H1 (cell line): ENCODE results near the gene BPIFA2. TPM values are rescaled to one million over a fixed set of nuclear protein-coding genes. Genes with fewer than 3 reads are reported as not detected.

Experiments
- CTCF ChIA-PET: fragments of 300-600 bp; sonication (Branson Sonifier 250); formaldehyde crosslinking; loops from one replicate; lab custom pipeline; 2021; ENCODE audit not compliant: partially characterized antibody; lab: Charles Lee
- POLR2A ChIA-PET: fragments of 300-600 bp; sonication (Branson Sonifier 250); formaldehyde crosslinking; loops from one replicate; lab custom pipeline; 2021; ENCODE audit warnings: inconsistent platforms; ENCODE audit not compliant: partially characterized antibody; lab: Charles Lee
- DNase-seq, 2 experiments: peaks; one replicate each; pipeline versions ENCODE4 v3.0.0 to v3.0.0-alpha.2; 2010 to 2022; ENCODE audit warnings: low spot score in 2 of 2, low read depth in 1 of 2, mixed read lengths in 1 of 2
- FAIRE-seq: peaks from 2 replicates; lab custom pipeline; 2011; peaks lifted over from hg19 to GRCh38; lab: Jason Lieb, UNC
- H2AFZ ChIP-seq: 2 replicates; pipeline ENCODE4 v1.8.1; 2012; ENCODE audit warnings: low read length, inconsistent platforms
- H2AK5ac ChIP-seq: 2 replicates; pipeline ENCODE4 v1.6.1; 2013; ENCODE audit warnings: low read depth, low read length
- H2BK120ac ChIP-seq: replicated peaks from 2 replicates; pipeline ENCODE3; 2013; ENCODE audit warnings: low read depth, low read length, inconsistent platforms
- H2BK12ac ChIP-seq: 2 replicates; pipeline ENCODE4 v1.6.1; 2013; ENCODE audit warnings: low read depth, low read length
- H2BK15ac ChIP-seq: 2 replicates; pipeline ENCODE4 v1.6.1; 2013; ENCODE audit warnings: low read length
- H2BK20ac ChIP-seq: 2 replicates; pipeline ENCODE4 v1.6.1; 2013; ENCODE audit warnings: low read length
- H2BK5ac ChIP-seq: 2 replicates; pipeline ENCODE4 v1.6.1; 2013; ENCODE audit warnings: low read depth, low read length
- H3K14ac ChIP-seq: 2 replicates; pipeline ENCODE4 v1.6.1; 2013; ENCODE audit warnings: inconsistent platforms; ENCODE audit not compliant: insufficient read length
- H3K18ac ChIP-seq: 2 replicates; pipeline ENCODE4 v1.6.1; 2013; ENCODE audit warnings: low read length; ENCODE audit errors: extremely low read depth
- H3K23ac ChIP-seq: 2 replicates; pipeline ENCODE4 v1.6.1; 2013; ENCODE audit warnings: inconsistent platforms; ENCODE audit not compliant: insufficient read length
- H3K23me2 ChIP-seq: 2 replicates; pipeline ENCODE4 v1.6.1; 2013; ENCODE audit warnings: low read depth, low read length
- H3K27ac ChIP-seq: 2 replicates; pipeline ENCODE4 v1.6.1; 2011; ENCODE audit warnings: low read depth, low read length, inconsistent platforms
- H3K27me3 ChIP-seq, 4 experiments: replicated peaks in 1 of 4; 1 replicate in 1 of 4; 2 replicates in 3 of 4; pipeline versions ENCODE4 v1.6.1 to v1.8.1; 2011 to 2013; ENCODE audit warnings: low read length in 3 of 4, mild to moderate bottlenecking in 3 of 4, inconsistent platforms in 2 of 4, mixed read lengths in 2 of 4, moderate library complexity in 1 of 4; ENCODE audit not compliant: control insufficient read depth in 3 of 4, insufficient read depth in 3 of 4; ENCODE audit errors: extremely low read depth in 1 of 4
- H3K36me3 ChIP-seq, 4 experiments: 2 replicates each; pipeline versions ENCODE4 v1.6.1 to v1.8.1; 2011 to 2013; ENCODE audit warnings: mild to moderate bottlenecking in 4 of 4, low read length in 3 of 4, moderate library complexity in 2 of 4, control low read depth in 1 of 4, inconsistent platforms in 1 of 4; ENCODE audit not compliant: insufficient read depth in 4 of 4, control insufficient read depth in 2 of 4
- H3K4ac ChIP-seq: replicated peaks from 2 replicates; pipeline ENCODE3; 2013; ENCODE audit warnings: low read length, low read depth, mixed read lengths, inconsistent platforms; ENCODE audit not compliant: insufficient read length
- H3K4me1 ChIP-seq, 4 experiments: replicated peaks in 1 of 4; 1 replicate in 1 of 4; 2 replicates in 3 of 4; pipeline versions ENCODE4 v1.6.1 to v1.8.1; 2011 to 2013; ENCODE audit warnings: low read length in 3 of 4, inconsistent platforms in 2 of 4, mixed read lengths in 1 of 4; ENCODE audit not compliant: insufficient read depth in 4 of 4, control insufficient read depth in 3 of 4
- H3K4me2 ChIP-seq, 2 experiments: 2 replicates each; pipeline versions ENCODE4 v1.6.1 to v1.8.1; 2011 to 2013; ENCODE audit warnings: low read depth in 2 of 2, low read length in 2 of 2, control low read depth in 1 of 2, inconsistent platforms in 1 of 2, mild to moderate bottlenecking in 1 of 2; ENCODE audit not compliant: insufficient read depth in 1 of 2
- H3K4me3 ChIP-seq, 4 experiments: fragments of 200-600, 300-600 bp in 1 of 4; sonication (generic), shearing (Covaris generic), sonication (Bioruptor Twin) in 1 of 4; 2 replicates each; pipeline versions ENCODE4 v1.5.1 to v1.8.1; 2011 to 2016; ENCODE audit warnings: low read length in 4 of 4, low read depth in 3 of 4, control low read depth in 2 of 4, inconsistent platforms in 2 of 4, mild to moderate bottlenecking in 2 of 4, mixed read lengths in 1 of 4, moderate library complexity in 1 of 4; ENCODE audit not compliant: insufficient read depth in 2 of 4; ENCODE audit errors: extremely low read depth in 1 of 4
- H3K56ac ChIP-seq: replicated peaks from 2 replicates; pipeline ENCODE3; 2013; ENCODE audit warnings: low read depth, mild to moderate bottlenecking, mixed read lengths, low read length, inconsistent platforms; ENCODE audit not compliant: insufficient read length
- H3K79me1 ChIP-seq: 2 replicates; pipeline ENCODE4 v1.6.1; 2013; ENCODE audit warnings: low read depth, low read length, control low read depth
- H3K79me2 ChIP-seq, 2 experiments: 2 replicates each; pipeline versions ENCODE4 v1.6.1 to v1.8.1; 2012 to 2013; ENCODE audit warnings: low read length in 2 of 2, mild to moderate bottlenecking in 2 of 2, inconsistent platforms in 1 of 2; ENCODE audit not compliant: insufficient read depth in 2 of 2, control insufficient read depth in 1 of 2
- H3K9ac ChIP-seq, 4 experiments: replicated peaks in 1 of 4; 1 replicate in 1 of 4; 2 replicates in 3 of 4; pipeline versions ENCODE4 v1.6.1 to v1.8.1; 2011 to 2013; ENCODE audit warnings: low read depth in 3 of 4, low read length in 3 of 4, control low read depth in 2 of 4, mild to moderate bottlenecking in 2 of 4, moderate library complexity in 2 of 4, inconsistent platforms in 1 of 4; ENCODE audit errors: extremely low read depth in 1 of 4
- H3K9me3 ChIP-seq, 2 experiments: 2 replicates each; pipeline versions ENCODE4 v1.6.1 to v1.8.1; 2012 to 2013; ENCODE audit warnings: mild to moderate bottlenecking in 2 of 2, moderate library complexity in 2 of 2, control low read depth in 1 of 2, inconsistent platforms in 1 of 2, low read depth in 1 of 2, low read length in 1 of 2, mixed read lengths in 1 of 2; ENCODE audit not compliant: insufficient read depth in 2 of 2
- H4K20me1 ChIP-seq, 2 experiments: replicated peaks in 1 of 2; 2 replicates each; pipeline versions ENCODE3 to v1.8.1; 2011 to 2013; ENCODE audit warnings: inconsistent platforms in 2 of 2, low read length in 2 of 2, mild to moderate bottlenecking in 1 of 2; ENCODE audit not compliant: insufficient read depth in 2 of 2, control insufficient read depth in 1 of 2
- H4K5ac ChIP-seq: 2 replicates; pipeline ENCODE4 v1.6.1; 2013; ENCODE audit warnings: low read length, low read depth, mixed read lengths, inconsistent platforms; ENCODE audit not compliant: insufficient read length
- H4K8ac ChIP-seq: 2 replicates; pipeline ENCODE4 v1.8.0; 2013; ENCODE audit warnings: mild to moderate bottlenecking, moderate library complexity, low read length, inconsistent platforms; ENCODE audit not compliant: insufficient read depth; ENCODE audit errors: extremely low read depth
- H4K91ac ChIP-seq: replicated peaks from 2 replicates; pipeline ENCODE3; 2013; ENCODE audit warnings: low read length, mixed read lengths, inconsistent platforms; ENCODE audit not compliant: insufficient read length
- CBX8 ChIP-seq: fragments of 300-800, 300-1000 bp; sonication (generic); IDR thresholded peaks from 2 replicates; pipeline ENCODE4 v1.7.1; 2016; ENCODE audit warnings: low read depth, low read length, borderline replicate concordance
- CEBPB ChIP-seq: IDR thresholded peaks from 2 replicates; pipeline ENCODE4 v1.6.1; 2012; ENCODE audit warnings: low read depth, low read length
- CTBP2 ChIP-seq: IDR thresholded peaks from 2 replicates; pipeline ENCODE4 v1.7.0; 2011; ENCODE audit warnings: borderline replicate concordance, mild to moderate bottlenecking, moderate library complexity, mixed read lengths, low read length; ENCODE audit not compliant: insufficient read depth, insufficient read length
- EP300 ChIP-seq, 2 experiments: IDR thresholded peaks; 1 replicate in 1 of 2; 2 replicates in 1 of 2; pipeline ENCODE4 v1.6.1; 2011 to 2012; ENCODE audit warnings: low read depth in 2 of 2, low read length in 2 of 2, mild to moderate bottlenecking in 2 of 2, borderline replicate concordance in 1 of 2, inconsistent platforms in 1 of 2, moderate library complexity in 1 of 2
- JUND ChIP-seq: IDR thresholded peaks from 2 replicates; pipeline ENCODE4 v1.6.1; 2011; ENCODE audit warnings: mild to moderate bottlenecking, improper control_type of control experiment, low read length
- NANOG ChIP-seq: IDR thresholded peaks from 2 replicates; pipeline ENCODE4 v1.6.1; 2011; ENCODE audit warnings: low read length, low read depth, mild to moderate bottlenecking, inconsistent platforms; ENCODE audit not compliant: insufficient read depth, poor library complexity, severe bottlenecking
- RAD21 ChIP-seq, 2 experiments: IDR thresholded peaks in 1 of 2; conservative IDR thresholded peaks in 1 of 2; 2 replicates each; pipeline ENCODE4 v1.6.1; 2011; ENCODE audit warnings: low read depth in 2 of 2, low read length in 2 of 2, improper control_type of control experiment in 1 of 2, inconsistent platforms in 1 of 2, mild to moderate bottlenecking in 1 of 2, moderate library complexity in 1 of 2
- RBBP5 ChIP-seq: IDR thresholded peaks from 2 replicates; pipeline ENCODE4 v1.7.1; 2012; ENCODE audit warnings: low read depth, mild to moderate bottlenecking, inconsistent platforms, low read length, moderate library complexity, borderline replicate concordance
- SIRT6 ChIP-seq: IDR thresholded peaks from one replicate; pipeline ENCODE4 v1.7.1; 2012; ENCODE audit warnings: low read length, inconsistent platforms
- SP1 ChIP-seq: IDR thresholded peaks from 2 replicates; pipeline ENCODE4 v1.6.1; 2011; ENCODE audit warnings: low read depth, low read length
- SRF ChIP-seq: IDR thresholded peaks from 2 replicates; pipeline ENCODE4 v1.6.1; 2011; ENCODE audit warnings: mild to moderate bottlenecking, low read depth, low read length, moderate library complexity
- YY1 ChIP-seq: IDR thresholded peaks from 2 replicates; pipeline ENCODE4 v1.6.1; 2011; ENCODE audit warnings: low read depth, mild to moderate bottlenecking, low read length
- ZNF274 ChIP-seq: IDR thresholded peaks from 2 replicates; pipeline ENCODE4 v1.7.0; 2012; ENCODE audit warnings: low read length, borderline replicate concordance; ENCODE audit errors: extremely low read depth
- WGBS, 2 experiments: shearing (Covaris generic) in 1 of 2; methylation state at CpG; one replicate each; pipeline versions ENCODE4 v1.1.6 to v1.1.7; 2013 to 2015; ENCODE audit warnings: low lambda C conversion rate in 2 of 2, mixed read lengths in 2 of 2, inconsistent platforms in 1 of 2, low coverage in 1 of 2, missing lambda C conversion rate in 1 of 2; ENCODE audit not compliant: insufficient replicate concordance in 2 of 2, insufficient coverage in 1 of 2, insufficient read length in 1 of 2; ENCODE audit errors: extremely low coverage in 1 of 2, missing lambda C conversion rate in 1 of 2; 5-methylcytosine and 5-hydroxymethylcytosine counted together
- polyA plus RNA-seq, 7 experiments: library from polyadenylated mRNA; depleted of rRNA in 3 of 7; stranded (reverse) in 5 of 7; unstranded in 2 of 7; fragments of >200 nt in 5 of 7; fragments of 200-250 nt in 2 of 7; gene quantifications; 1 replicate in 5 of 7; 2 replicates in 1 of 7; 4 replicates in 1 of 7; pipeline versions ENCODE4 v1.2.1 to v1.2.3, GENCODE V29; 2011 to 2013; ENCODE audit warnings: missing spikeins in 2 of 7, mixed read lengths in 2 of 7
- total RNA-seq: library from RNA; stranded (reverse); fragmentation: NEBNext Ultra II Directional; extraction: Animal tissue kit (Norgen Biotek cat#: 25700); gene quantifications from 2 replicates; pipeline ENCODE4 v1.2.1, GENCODE V29; 2021
- TF ChIP-seq, protein P1 (sequence below): IDR thresholded peaks from 2 replicates; pipeline ENCODE4 v1.6.1; 2012; ENCODE audit warnings: inconsistent platforms

BPIFA2 gene
- total and polyA plus RNA-seq, 2 of the 8 experiments (the other 6 are each of a cell fraction or from before 2014, with no cell fraction given) = not detected

DNA sequence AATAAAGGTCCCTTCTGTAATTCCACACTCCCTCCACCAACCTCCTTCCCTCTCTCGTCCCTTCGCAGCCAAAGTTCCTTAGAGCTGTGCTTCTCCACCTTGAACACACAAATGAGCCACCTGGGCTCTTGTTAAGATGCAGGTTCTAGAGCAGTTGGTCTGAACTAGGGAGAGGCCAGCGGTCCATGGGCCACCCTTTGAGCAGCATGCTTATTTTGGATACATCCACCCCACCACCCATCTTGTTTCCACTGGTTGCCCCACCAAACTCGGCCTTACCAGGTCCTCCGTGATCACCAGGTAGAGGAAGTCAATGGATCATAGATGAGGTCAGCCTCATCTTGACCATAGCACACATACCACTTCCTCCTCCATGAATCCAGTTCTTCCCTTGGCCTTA is 7.3 kb upstream of the BPIFA2 start:
- H3K18ac ChIP-seq = no peak overlapping the region
- H2BK20ac ChIP-seq = no peak overlapping the region
- H3K23ac ChIP-seq = no peak overlapping the region
- H3K4me1 ChIP-seq = no peaks in the 10 kb centered on the region
- no peaks in the 10 kb centered on the region for H3K36me3 ChIP-seq
- H3K4me3 ChIP-seq = no peak overlapping the region
- no peak overlapping the region for H3K27ac ChIP-seq
- no peaks in the 10 kb centered on the region for H3K79me2 ChIP-seq
- H3K9ac ChIP-seq = no peak overlapping the region
- no peaks in the 10 kb centered on the region for H4K20me1 ChIP-seq
- H3K4me2 ChIP-seq = no peak overlapping the region
- ChIA-PET CTCF (no interaction called here), POLR2A (no interaction called here)
- DNase-seq (peak in 1 of 2 experiments; percentile 1), FAIRE-seq (no peak)
- no peak overlapping the region for H2AK5ac ChIP-seq
- no peak overlapping the region for H2AFZ ChIP-seq
- no peak overlapping the region for H3K14ac ChIP-seq
- no peak overlapping the region for H3K56ac ChIP-seq
- H3K23me2 ChIP-seq = no peaks in the 10 kb centered on the region
- whole genome bisulfite sequencing, 2 experiments = 95% methylated on average over 5 of the region's 5 CpGs; no CpG with 5 or more reads in 1 of the 2 experiments
- no peak overlapping the region for H2BK12ac ChIP-seq
- no peak overlapping the region for H2BK15ac ChIP-seq
- no peaks in the 10 kb centered on the region for H3K79me1 ChIP-seq
- H4K8ac ChIP-seq = no peak overlapping the region
- H2BK120ac ChIP-seq = no peak overlapping the region
- no peaks in the 10 kb centered on the region for H3K27me3 ChIP-seq
- no peak overlapping the region for H2BK5ac ChIP-seq
- no peak overlapping the region for H3K4ac ChIP-seq
- H3K9me3 ChIP-seq = no peaks in the 10 kb centered on the region
- H4K91ac ChIP-seq = no peak overlapping the region
- H4K5ac ChIP-seq = no peak overlapping the region
- no peak for TF ChIP-seq ZNF274
- TF ChIP-seq SRF = no peak
- no peak for TF ChIP-seq SIRT6
- no peak for TF ChIP-seq YY1
- no peak for TF ChIP-seq CBX8
- TF ChIP-seq, protein P1, sequence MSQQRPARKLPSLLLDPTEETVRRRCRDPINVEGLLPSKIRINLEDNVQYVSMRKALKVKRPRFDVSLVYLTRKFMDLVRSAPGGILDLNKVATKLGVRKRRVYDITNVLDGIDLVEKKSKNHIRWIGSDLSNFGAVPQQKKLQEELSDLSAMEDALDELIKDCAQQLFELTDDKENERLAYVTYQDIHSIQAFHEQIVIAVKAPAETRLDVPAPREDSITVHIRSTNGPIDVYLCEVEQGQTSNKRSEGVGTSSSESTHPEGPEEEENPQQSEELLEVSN = no peak
- TF ChIP-seq RBBP5 = no peak
- no peak for TF ChIP-seq CTBP2
- TF ChIP-seq CEBPB = no peak
- TF ChIP-seq NANOG = no peak
- no peak for TF ChIP-seq SP1
- TF ChIP-seq RAD21 (IDR thresholded peaks at IDR 0.05 in 1 of 2, conservative IDR thresholded peaks at IDR 0.05 in 1 of 2; ENCODE audit: low read depth in 2 of 2, low read length in 2 of 2) = no peak
- TF ChIP-seq EP300 (IDR thresholded peaks at IDR 0.05; ENCODE audit: borderline replicate concordance in 1 of 2, low read depth in 2 of 2, low read length in 2 of 2) = no peak
- no peak for TF ChIP-seq JUND
